NT2/D1 (cell line): ENCODE results near the gene CNOT11.

ENCODE experiments used
- SUZ12 ChIP-seq: IDR thresholded peaks from 2 replicates; pipeline ENCODE4 v1.6.1; 2011; ENCODE audit not compliant: insufficient read length, insufficient read depth; ENCODE audit errors: extremely low read depth
- YY1 ChIP-seq: IDR thresholded peaks from 2 replicates; pipeline ENCODE4 v1.6.1; 2011; ENCODE audit not compliant: insufficient read length, insufficient read depth

GRCh38 chr2:101263377-101263800 lies 10.7 kb downstream of the CNOT11 start:
- TF ChIP-seq YY1 (no peak), SUZ12 (no peak)
